GM19328 (cell line): ENCODE data around the gene SLC9A1.
"Not testable (repeated sequence)": the region's sequence is repeated elsewhere in the genome, so short reads cannot be mapped to it uniquely, and the experiment has no call there.

Experiments used
- ATAC-seq: cut with Tn5 transposase; IDR thresholded peaks from one replicate; pipeline ENCODE4 v1.9.1; 2021; ENCODE audit warnings: mild to moderate bottlenecking, moderate library complexity; ENCODE audit not compliant: unreplicated experiment

SLC9A1 gene

GRCh38 chr1:27135541-27136235 lies 19.2 kb downstream of the SLC9A1 start:
- ATAC-seq: no peak

- no peak for ATAC-seq
Measured at GRCh38 chr1:27133991-27134390, 20.9 kb downstream of the SLC9A1 start.

- no peak for ATAC-seq
Measured at GRCh38 chr1:27133158-27133557, 21.8 kb downstream of the SLC9A1 start.

GRCh38 chr1:27132624-27133023 lies 22.3 kb downstream of the SLC9A1 start:
- ATAC-seq: no peak

- no peak for ATAC-seq
Measured at GRCh38 chr1:27132147-27132546, 22.8 kb downstream of the SLC9A1 start.

- ATAC-seq: no peak
Measured at GRCh38 chr1:27130798-27131197, 24.1 kb downstream of the SLC9A1 start.

GRCh38 chr1:27129225-27129624 lies 25.7 kb downstream of the SLC9A1 start:
- no peak for ATAC-seq

- no peak for ATAC-seq
Measured at GRCh38 chr1:27127419-27127818, 27.5 kb downstream of the SLC9A1 start.

GRCh38 chr1:27126391-27126790 lies 28.5 kb downstream of the SLC9A1 start:
- no peak for ATAC-seq

- not testable (repeated sequence) for ATAC-seq
Measured at GRCh38 chr1:27125125-27125524, 29.8 kb downstream of the SLC9A1 start.

GRCh38 chr1:27124405-27124804 lies 30.5 kb downstream of the SLC9A1 start:
- ATAC-seq: no peak

GRCh38 chr1:27122652-27123051 lies 32.3 kb downstream of the SLC9A1 start:
- no peak for ATAC-seq

- ATAC-seq: no peak
Measured at GRCh38 chr1:27120854-27121253, 34.1 kb downstream of the SLC9A1 start.

- no peak for ATAC-seq
Measured at GRCh38 chr1:27118440-27118689, 36.6 kb downstream of the SLC9A1 start.

GRCh38 chr1:27117733-27118439 lies 37.0 kb downstream of the SLC9A1 start:
- no peak for ATAC-seq

GRCh38 chr1:27116697-27117096 lies 38.2 kb downstream of the SLC9A1 start:
- ATAC-seq: no peak

GRCh38 chr1:27116232-27116631 lies 38.7 kb downstream of the SLC9A1 start:
- no peak for ATAC-seq

GRCh38 chr1:27114546-27114945 lies 40.4 kb downstream of the SLC9A1 start:
- ATAC-seq: no peak

- no peak for ATAC-seq
Measured at GRCh38 chr1:27113861-27114260, 41.1 kb downstream of the SLC9A1 start.

- ATAC-seq: peak; percentile 51
Measured at GRCh38 chr1:27111626-27112573, 43.0 kb downstream of the SLC9A1 start.

GRCh38 chr1:27109103-27109822 lies 45.7 kb downstream of the SLC9A1 start:
- ATAC-seq: no peak
